ENCODE data around the gene AP5Z1. TPM values are rescaled to one million over a fixed set of nuclear protein-coding genes. Genes with fewer than 3 reads are reported as not detected.

AP5Z1 gene
- total RNA-seq, 1 donor from 2014 or later = 17.6 TPM

DNA sequence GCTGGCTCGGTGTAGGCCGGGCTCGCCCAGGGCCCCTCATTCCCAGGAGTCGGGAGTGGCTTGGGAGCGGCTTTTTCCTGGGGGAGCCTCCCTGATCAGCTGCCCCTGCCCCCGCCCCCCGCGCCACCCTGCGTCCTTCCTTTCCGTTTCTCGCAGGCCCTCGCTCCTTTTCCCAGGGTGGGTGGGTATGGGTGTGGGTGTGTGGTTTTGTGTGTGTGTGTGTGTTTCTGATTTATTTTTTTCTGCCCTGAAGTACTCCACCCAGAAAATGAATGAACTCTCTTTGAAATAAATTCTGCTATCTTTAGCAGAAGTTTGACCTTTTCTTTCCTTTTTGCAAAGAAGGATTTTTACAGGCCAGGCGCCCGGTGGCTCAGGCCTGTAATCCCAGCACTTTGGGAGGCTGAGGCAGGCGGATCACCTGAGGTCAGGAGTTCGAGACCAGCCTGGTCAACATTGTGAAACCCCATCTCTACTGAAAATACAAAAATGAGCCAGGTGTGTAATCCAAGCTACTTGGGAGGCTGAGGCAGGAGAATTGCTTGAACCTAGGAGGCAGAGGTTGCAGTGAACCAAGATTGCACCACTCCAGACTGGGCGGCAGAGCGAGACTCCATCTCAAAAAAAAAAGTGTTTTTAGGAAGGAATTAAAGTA lies 30.0 kb upstream of the AP5Z1 start:
- no peak for DNase-seq (ENCODE audit: low read depth)

DNA sequence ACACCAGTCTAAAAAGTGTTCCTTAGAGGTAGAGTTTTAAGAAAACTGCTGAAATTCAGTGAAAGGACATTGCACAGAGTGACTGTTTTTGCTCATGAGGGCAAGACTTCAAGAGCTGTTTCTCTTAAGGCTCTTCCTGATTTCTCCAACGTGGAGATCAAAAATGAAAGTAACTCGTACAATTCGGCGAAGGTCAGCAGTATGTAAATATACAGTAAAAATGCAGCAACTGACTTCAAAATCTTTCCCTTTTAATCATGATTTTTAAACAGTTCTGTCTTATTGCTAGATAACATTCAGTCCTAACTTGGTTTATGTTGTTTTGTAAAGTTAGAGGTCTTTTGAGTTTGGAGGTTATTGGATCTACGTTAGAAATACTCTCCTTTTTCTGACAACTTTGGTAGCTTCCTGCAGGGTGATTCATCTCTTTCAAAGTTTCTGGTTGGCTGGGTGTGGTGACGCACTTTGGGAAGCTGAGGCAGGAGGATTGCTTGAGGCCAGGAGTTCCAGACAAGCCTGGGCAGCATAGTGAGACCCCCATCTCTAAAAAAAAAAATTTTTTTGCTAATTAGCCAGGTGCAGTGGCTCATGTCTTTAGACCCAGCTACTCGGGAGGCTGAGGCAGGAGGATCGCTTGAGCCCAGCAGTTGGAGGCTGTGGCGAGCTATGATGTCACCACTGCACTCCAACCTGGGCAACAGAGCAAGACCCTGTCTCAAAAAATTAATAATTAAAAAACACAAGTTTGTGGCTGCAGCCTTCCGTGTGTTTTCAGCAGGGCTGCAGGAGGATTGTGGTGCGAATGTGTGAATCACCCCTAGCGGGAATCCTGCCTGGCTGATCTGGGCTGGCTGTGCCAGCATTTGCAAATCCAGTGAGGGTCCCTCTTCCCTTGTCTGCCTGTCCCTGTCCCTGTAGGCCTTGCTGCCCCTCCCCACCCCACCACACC lies 29.2 kb upstream of the AP5Z1 start:
- DNase-seq (ENCODE audit: low read depth) = peak; percentile 83

DNA sequence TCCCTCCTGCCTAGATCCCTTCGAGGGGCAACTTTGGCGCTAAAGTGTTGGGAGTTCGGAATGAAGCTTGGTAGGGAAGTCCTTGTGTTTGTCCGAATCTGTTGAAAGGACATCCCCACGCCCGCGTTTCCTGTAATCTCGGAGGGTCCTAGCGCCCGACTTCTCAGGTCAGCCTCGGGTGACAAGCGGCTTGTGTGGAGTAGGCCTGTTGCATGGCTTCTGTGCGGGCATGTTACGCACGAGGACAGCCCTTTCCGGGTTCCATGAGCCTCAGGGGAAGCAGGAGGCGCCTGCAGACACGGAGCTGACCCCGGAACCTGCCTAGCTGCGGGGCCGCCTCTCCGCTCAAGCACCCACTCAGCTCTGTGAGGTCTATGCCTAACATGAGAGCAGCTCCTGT lies 28.4 kb upstream of the AP5Z1 start:
- DNase-seq (ENCODE audit: low read depth) = no peak

DNA sequence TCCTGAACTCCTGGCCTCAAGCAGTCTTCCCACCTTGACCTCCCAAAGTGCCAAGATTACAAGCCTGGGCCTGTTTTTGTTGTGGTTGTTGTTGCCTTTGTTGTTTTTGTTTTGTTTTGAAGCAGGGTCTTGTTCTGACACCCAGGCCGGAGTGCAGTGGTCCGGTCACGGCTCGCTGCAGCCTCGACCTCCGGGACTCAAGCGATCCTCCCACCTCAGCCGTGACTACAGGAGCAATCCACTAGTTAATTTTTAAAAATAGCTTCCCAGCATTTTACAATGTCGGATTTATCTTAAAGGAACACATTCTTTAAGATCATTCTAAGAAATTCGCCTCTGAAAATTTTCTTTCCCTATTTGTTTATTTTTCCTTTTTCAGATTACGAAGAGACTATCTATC lies 27.7 kb upstream of the AP5Z1 start:
- DNase-seq (ENCODE audit: low read depth) = peak; percentile 75

DNA sequence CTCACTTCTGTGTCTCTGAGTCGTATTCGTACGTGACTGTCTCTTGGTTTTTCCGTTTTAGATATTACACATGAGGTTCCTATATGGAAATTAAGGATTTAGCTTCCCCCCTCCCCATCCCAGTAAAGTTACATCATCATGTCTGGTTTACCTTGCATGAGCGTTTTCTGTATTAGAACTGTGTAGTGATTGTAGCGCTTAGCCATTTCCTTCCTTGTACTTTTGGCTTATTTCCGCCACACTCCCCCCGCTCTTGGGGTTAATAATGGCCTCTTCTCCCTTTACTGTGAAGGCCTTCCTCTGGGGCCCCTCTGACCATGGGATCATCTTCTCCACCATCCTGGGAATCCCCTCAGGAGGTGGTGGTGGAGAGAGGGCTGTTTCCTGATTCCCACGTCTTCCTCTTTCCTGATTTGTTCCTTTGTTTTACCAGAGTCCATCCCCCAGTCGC lies 27.2 kb upstream of the AP5Z1 start:
- DNase-seq (ENCODE audit: low read depth) = peak; percentile 63

DNA sequence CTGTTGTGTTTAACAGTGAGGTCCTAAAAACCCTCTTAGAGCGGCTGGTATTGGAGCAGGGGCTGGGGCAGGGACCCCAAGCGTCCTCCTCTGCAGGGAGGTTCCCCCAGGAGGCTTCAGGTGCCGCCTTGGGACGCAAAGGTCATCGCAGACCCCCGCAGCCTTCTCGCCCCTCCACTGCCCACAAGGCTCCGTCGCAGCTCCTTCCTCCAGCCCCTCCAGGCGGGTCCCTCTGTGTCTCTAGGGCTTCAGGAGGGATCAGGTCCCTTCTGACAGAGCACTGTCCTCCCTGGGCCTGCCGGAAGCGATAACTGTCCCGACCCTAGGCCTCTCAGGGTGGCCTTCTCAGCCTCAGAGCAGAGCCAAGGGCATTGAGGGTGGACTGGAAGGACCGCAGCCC lies 26.1 kb upstream of the AP5Z1 start:
- no peak for DNase-seq (ENCODE audit: low read depth)

DNA sequence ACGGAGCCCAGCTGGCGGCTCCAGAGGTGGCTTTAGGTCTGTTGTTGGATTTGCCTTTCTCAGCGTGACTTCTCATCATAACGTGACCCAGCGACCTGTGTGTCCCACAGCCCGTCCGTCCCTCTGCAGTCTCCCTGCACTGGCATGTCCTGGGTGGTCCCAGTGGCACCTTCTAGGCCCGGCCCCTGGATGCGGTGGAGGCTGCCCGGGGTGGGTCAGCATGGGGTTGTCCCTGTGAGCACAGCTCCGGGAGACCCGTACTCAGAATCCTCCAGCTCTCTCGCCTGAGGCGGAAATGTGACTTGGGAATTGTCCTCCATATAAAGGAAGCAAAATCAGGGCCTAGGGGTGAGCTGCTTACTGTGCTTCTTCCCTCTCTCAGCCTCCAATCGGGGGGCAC lies 25.6 kb upstream of the AP5Z1 start:
- no peak for DNase-seq (ENCODE audit: low read depth)

DNA sequence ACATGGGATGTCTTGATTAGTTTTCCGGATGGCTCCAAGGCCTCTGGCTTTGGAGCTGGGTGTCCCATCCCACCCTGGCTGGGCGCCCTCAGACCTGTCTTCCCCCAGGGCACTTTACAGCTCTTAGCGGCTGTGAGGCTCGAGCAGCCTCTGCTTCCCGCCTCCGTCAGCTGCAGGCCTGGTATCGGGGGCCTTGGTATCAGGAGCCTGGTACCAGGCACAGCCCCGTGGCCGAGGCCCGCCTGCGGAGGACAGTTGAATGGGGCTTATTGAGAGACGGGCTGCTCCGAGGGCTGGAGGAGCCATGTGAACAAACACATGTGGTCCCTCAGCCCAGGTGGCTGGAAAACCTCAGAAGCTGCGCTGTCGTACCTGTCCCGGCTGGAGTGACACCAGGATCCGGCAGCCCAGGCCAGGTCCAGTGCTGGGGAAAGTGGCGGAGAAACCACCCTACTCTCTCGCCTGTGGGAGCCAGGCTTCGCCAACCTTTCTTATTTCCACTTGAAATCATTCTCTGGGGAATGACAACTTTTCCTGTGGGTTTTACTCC lies 23.9 kb upstream of the AP5Z1 start:
- DNase-seq (ENCODE audit: low read depth) = no peak

DNA sequence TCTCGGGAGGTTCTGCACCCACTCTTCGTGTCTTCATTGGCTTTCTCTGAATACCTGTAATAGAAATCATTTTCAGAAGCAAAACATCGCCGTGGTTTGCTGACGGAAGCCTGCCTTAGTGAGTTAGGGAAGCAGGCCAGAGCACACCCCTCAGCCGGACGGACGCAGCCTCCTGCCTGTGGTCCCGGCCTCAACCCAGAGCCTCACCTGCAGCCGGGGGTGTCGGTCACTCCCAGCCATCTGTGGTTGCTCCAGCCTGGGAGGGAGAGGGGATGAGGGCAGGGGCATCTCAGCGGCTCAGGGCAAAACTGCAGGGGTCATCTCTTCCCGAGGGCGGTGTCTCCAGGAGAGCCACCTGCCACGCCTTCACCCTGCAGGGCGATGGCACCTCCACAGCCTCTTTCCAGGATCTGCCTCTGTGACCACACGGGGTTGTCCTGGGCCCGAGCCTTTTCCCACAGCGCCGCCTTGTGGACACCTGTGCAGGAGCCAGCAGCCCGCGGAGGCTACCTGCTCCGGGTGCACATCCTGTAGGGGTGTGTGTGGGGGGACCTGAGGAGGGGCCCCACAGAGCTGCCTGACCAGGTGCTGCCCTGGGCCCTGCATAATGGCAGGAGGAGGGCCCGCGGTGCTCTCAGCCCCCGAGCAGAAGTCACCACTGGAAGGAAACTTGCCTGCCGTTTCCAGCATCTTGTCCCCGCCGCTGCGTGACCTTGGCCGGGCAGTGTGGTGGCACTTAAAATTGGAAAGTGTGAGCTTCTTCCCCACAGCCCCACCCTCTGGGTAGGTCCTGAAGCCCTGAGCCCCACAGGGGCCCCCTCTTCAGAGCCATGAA lies 21.6 kb upstream of the AP5Z1 start:
- peak; percentile 25 for DNase-seq (ENCODE audit: low read depth)

DNA sequence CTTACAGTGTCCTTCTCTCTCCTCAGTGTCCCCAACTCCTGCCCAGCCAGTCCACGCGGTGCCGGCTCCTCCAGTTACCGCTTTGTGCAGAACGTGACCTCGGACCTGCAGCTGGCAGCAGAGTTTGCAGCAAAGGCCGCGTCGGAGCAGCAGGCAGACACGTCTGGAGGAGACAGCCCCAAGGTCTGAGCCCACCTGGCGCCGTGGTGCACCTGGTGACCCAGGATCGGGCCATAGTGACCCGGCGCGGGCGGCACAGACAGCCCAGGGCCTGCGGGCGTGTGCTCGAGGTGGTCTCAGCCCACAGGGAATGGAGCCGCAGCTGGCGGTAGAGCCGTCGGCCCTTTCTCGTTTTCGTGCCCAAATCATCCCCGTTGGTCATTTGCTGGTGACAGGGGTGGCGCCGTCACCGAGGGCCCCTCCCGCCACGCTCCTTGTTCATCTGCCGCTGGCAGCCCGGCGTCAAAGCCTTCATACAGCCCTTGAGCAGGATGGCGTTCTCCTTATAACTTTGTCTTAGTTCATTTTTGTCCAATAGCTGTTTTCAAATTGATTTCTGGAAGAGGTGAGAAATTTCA lies 20.9 kb upstream of the AP5Z1 start:
- DNase-seq (ENCODE audit: low read depth) = no peak

DNA sequence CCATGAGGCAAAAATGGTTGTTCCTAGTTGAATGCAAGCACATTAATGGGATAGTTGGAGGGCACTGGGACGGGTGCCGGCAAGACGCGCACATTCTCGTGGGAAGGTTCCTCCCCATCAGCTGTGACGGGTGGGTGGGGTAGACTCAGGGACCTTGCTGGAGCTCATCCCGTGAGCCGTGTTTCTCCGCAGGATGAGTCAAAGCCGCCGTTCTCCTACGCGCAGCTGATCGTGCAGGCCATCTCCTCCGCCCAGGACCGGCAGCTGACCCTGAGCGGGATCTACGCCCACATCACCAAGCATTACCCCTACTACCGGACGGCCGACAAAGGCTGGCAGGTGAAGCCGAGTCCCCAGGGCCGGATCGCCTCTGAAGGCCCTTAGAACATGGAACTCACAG lies 20.4 kb upstream of the AP5Z1 start:
- DNase-seq (ENCODE audit: low read depth) = no peak

DNA sequence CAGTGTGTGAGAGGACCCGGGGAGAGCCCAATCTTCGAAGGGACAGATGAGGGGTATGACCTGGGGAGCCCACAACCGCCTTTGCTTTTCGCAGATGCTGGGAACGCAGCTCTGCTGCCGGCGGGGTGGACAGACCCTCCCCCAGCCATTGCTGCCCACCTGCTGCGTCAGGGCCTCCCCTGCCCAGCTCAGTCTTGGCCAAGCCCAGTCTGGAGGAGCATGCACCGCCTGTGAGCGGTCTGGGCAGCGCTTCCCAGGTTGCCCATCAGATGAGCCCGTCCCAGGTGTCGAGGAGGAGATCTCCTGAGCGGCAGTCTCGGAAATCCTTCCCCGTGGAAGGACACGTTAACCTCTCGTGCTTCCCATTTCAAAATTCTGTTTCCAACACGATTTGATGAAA lies 17.3 kb upstream of the AP5Z1 start:
- no peak for DNase-seq (ENCODE audit: low read depth)

DNA sequence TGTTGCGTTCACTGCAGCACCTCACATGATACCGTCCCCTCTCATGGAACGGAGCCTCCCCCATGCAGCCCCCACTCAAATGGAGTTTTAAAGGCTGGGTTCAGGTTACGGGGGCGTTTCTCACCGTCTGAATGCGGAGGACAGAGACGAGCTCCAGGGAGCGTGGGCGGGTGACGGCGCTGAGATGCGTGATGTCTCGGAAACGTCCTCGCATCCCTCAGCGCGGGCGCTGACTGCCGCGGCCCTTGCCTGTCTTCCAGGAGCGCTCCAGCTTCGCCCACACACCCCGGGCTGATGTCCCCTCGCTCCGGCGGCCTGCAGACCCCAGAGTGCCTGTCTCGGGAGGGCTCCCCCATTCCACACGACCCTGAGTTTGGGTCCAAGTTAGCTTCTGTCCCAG lies 16.6 kb upstream of the AP5Z1 start:
- DNase-seq (ENCODE audit: low read depth) = no peak

DNA sequence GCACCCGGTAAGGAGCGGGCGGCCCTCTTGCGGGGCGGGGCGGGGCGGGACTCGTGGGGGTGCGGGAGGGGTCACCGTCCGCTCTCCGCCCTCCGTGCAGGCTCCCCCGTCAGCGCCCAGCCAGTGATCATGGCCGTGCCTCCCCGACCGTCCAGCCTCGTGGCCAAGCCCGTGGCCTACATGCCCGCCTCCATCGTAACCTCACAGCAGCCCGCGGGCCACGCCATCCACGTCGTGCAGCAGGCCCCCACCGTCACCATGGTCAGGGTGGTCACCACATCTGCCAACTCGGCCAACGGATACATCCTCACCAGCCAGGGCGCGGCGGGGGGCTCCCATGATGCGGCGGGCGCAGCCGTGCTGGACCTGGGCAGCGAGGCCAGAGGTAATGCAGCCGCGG lies 16.2 kb upstream of the AP5Z1 start:
- DNase-seq (ENCODE audit: low read depth) = no peak

DNA sequence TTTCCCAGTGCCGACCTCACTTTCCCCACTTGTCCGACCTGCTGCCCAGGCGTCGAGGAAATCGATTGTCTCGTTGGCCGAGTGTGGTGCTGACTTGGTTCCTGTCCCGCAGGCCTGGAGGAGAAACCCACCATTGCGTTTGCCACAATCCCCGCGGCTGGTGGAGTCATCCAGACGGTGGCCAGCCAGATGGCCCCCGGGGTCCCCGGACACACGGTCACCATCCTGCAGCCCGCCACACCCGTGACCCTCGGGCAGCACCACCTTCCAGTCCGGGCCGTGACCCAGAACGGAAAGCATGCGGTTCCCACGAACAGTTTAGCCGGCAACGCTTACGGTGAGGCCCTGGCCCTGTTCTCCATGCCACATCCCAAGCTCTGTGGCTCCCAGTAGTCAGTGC lies 14.5 kb upstream of the AP5Z1 start:
- DNase-seq (ENCODE audit: low read depth) = no peak

DNA sequence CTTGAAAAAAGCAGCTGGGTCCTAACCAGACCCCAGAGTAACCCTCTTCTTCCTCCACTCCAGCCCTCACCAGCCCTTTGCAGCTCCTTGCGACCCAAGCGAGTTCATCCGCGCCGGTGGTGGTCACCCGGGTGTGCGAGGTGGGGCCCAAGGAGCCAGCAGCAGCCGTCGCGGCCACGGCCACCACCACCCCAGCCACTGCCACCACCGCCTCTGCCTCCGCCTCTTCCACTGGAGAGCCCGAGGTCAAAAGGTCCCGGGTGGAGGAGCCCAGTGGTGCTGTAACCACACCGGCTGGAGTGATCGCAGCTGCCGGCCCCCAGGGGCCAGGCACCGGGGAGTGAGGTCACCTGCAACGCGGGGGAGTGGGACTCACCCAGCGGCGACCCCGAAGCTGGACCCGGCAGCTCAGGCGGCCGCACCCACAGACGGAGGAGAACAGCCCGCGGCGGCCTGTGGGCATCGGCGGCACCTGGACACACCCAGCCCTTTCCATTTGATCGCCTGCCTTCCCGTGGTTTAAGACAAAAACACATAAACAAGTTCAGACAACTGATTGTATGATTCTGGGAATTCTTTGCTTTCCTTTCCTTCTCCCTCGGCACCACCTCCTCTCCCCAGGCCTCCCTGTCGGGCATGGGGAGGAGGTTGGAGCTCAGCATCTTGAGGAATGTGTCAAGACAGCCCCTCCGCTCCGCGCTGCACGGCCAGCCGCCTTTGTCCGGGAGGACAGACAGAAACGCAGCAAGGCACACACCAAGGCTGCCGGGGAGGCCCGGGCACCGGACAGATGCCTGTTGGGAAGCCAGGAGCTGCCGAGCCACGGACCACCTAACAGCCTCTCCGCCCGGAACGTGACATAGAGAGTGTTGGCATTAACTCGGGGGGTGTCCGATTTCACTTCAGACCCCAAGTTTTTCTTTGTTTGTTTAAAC lies 13.0 kb upstream of the AP5Z1 start:
- DNase-seq (ENCODE audit: low read depth) = no peak

DNA sequence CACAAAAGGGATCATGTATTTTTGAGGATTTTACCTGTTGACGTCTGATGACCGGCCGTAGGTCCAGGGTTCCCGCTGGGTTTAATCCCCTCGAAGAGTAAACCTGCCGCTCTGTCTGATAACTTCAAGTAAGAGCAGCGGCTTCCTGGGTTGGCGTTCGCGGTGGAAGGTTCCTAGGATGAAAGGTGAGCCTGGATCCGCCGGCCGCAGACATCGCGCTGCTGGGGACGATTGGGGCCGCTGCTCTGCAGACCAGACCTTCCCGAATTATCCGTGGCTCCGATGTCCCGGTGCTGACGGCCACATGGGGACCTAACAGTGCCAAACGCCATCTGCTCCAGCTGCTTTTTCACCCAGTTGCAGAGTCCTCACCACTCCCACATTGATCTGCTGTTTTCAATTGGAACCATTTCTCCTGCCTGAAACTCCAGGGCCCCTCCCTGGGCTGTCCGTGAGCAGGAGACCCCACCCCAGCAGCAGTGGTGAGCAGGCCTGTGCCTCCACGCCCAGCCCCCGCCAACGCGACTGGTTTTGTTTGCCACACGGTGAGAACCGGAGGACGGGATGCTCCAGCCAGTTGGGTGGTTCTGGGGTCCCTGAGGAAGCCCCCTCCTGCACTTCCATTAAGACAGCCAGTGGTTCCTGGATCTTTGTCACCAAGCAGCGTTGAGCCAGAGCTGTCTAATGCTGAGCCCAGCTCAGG lies 12.2 kb upstream of the AP5Z1 start:
- DNase-seq (ENCODE audit: low read depth) = no peak

DNA sequence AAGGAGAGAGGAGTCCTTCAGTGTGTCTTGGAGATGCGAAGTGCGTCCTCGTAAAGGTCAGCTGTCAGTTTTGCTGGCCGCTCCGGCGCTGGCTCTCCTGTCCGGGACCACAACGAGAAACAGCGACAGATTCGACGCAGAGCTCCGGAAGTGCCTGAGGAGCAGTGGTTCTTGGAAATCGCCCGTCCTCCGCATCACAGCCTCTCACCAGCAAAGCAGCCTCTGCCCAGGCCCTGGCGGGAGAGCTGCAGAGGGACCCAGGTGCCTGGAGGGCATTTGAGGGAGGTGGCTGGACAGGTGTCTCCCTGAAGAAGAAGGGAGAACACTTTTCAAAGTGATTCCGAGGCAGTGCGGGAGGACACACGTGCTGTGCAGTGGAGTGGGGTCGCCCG lies 11.6 kb upstream of the AP5Z1 start:
- DNase-seq (ENCODE audit: low read depth) = no peak

DNA sequence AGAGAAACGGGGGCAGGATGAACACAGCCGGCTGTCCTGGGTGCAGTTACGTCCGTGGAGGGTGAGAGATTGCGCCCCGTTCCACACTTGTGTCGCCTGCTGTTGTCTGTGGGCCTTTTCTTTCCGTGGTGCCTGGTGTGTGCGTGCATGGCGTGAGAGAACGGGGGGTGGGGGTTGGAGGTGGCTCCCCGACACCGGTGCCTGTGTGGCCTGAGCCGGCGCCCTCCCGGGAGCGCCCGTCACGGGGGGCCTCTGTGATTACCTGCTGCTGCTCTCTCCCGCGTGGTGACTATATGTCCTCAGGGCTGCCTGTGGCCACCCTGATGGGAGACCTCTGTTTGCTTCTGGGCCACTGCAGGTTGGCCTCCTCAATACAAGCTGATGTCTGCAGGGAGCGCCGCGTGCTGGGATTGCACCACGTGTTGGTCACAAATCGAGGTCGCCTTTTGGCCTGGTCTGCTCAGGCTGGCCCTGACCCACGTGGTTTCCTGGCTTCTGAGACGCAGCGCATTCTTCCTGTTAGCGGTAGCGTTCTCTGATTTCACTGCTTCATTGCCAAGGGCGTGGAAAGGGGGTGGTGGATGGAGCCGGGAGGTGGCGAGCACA lies 10.9 kb upstream of the AP5Z1 start:
- DNase-seq (ENCODE audit: low read depth) = no peak
